Activated T-cell treated with anti-CD3 and anti-CD28 coated beads, Interleukin-2, amount 50 U/mL, for 72 hours (primary cell): Measurements from ENCODE around the gene ITPRID1. TPM values are rescaled to one million over a fixed set of nuclear protein-coding genes. Genes with fewer than 3 reads are reported as not detected.
"Not testable (repeated sequence)": the region's sequence is repeated elsewhere in the genome, so short reads cannot be mapped to it uniquely, and the experiment has no call there.

ENCODE experiments used
- ATAC-seq, 2 donors: fragments of 150-1000 bp; cut with Tn5 transposase; replicated peaks in 1 of 2; 2 replicates each; pipeline ENCODE4 v1.10.0; 2021; ENCODE audit warnings: moderate library complexity in 2 of 2, mild to moderate bottlenecking in 1 of 2
- DNase-seq, 2 donors: peaks; one replicate each; pipeline ENCODE4 v3.0.0; 2021 to 2022; ENCODE audit warnings: mixed read lengths in 1 of 2
- H3K27ac Mint-ChIP-seq: one replicate; pipeline ENCODE4 v1.8.0; 2022; ENCODE audit warnings: mild to moderate bottlenecking, moderate library complexity, mixed read lengths
- H3K27me3 Mint-ChIP-seq: one replicate; pipeline ENCODE4 v1.8.0; 2022; ENCODE audit warnings: low read depth, mixed read lengths
- H3K36me3 Mint-ChIP-seq, 2 donors: one replicate each; pipeline ENCODE4 v1.8.0; 2022; ENCODE audit warnings: mixed read lengths in 2 of 2, mild to moderate bottlenecking in 1 of 2; ENCODE audit not compliant: insufficient read depth in 2 of 2
- H3K4me1 Mint-ChIP-seq: one replicate; pipeline ENCODE4 v1.8.0; 2022; ENCODE audit warnings: low read depth, mixed read lengths
- H3K4me3 Mint-ChIP-seq, 2 donors: one replicate each; pipeline ENCODE4 v1.8.0; 2022; ENCODE audit warnings: mild to moderate bottlenecking in 2 of 2, mixed read lengths in 2 of 2, moderate library complexity in 2 of 2
- H3K9me3 Mint-ChIP-seq, 2 donors: one replicate each; pipeline ENCODE4 v1.8.0; 2022; ENCODE audit warnings: mixed read lengths in 2 of 2
- total RNA-seq, 2 donors: library from RNA; stranded (reverse); gene quantifications; one replicate each; pipeline ENCODE4 v1.2.3, GENCODE V29; 2022

ITPRID1 gene
- total RNA-seq, result not detected

DNA sequence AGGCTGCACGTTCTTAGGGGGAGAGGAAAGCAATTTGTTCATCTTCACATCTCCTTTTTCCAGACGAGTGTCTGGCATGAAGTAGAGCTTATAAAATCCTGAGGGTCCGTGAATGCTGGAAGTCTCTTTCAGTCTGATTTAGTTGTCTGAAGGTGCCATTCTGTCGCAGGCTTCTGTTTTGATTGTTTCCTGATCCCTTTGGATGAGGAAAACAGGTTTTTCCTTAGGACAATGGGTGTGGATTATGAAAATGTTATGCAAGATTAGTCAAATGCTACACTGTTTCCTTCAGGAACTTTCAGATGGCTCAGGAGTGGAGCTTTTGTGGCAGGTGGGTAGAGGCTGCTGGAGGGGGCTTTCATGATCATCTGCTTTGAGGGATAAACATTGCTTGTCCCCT lies at the start of gene ITPRID1:
Gene ITPRID1, plus strand, starts transcription at position 301 of the 400 bp plus-strand sequence. CDS start 38,935 bp downstream, outside the sequence.
- H3K9me3 Mint-ChIP-seq, result peaks cover 8 to 12% of the 10 kb centered on the region in 2 donors
- ATAC-seq (no peak), DNase-seq (no peak)
- H3K4me1 Mint-ChIP-seq, result no peaks in the 10 kb centered on the region
- no peak within 1 kb of the TSS for H3K4me3 Mint-ChIP-seq
- no peaks in the 10 kb centered on the region for H3K27me3 Mint-ChIP-seq
- H3K36me3 Mint-ChIP-seq, result no peaks in the 10 kb centered on the region
- H3K27ac Mint-ChIP-seq, result no peak within 1 kb of the TSS

DNA sequence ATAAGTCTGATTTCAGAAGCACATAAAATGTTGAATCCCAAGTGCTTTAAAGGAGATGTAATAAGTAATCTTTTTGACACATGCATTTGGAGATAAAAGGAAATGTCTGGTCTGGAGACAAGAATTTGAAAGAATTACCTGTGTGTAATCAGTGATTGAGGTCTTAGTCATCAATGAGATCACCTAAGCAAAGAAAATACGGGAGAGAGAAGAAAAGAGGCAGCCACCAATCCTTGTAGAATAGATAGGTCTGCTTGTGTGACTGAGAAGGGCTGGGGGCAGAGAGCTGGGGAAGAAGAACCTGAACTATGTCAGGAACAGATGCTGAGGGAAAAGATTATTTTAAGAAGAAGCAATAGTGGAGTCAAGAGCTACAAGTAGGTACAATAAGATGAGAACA lies 49.3 kb upstream of the ITPRID1 start:
- H3K27ac Mint-ChIP-seq, result no peak overlapping the region
- DNase-seq, result no peak
- H3K36me3 Mint-ChIP-seq, result no peaks in the 10 kb centered on the region
- ATAC-seq, result no peak
- H3K4me1 Mint-ChIP-seq, result no peaks in the 10 kb centered on the region
- no peaks in the 10 kb centered on the region for H3K27me3 Mint-ChIP-seq
- H3K9me3 Mint-ChIP-seq, result peaks cover 4 to 6% of the 10 kb centered on the region in 2 donors
- H3K4me3 Mint-ChIP-seq, result no peak overlapping the region

DNA sequence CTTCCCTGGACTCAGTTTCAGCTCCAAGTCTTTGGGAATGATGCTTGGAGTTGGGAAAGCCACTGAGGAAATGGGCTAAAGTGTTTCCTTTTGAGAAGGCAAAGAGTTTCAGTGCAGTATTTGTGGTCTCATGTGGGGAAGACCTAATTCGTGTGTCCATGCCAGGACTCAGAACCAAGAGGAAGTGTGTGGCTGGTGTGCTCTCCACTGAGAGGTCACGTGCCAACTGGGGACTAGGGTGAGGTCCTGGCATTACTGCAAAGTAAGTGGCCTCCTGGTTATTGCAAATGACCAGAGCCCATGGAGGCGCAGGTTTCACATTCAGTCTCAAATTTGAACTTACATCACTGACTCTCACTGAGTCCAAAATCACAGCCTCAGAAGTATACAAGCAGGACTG lies 48.6 kb upstream of the ITPRID1 start:
- Mint-ChIP-seq H3K9me3 (peaks cover 4 to 6% of the 10 kb centered on the region in 2 donors), H3K4me3 (no peak overlapping the region), H3K36me3 (no peaks in the 10 kb centered on the region), H3K27me3 (no peaks in the 10 kb centered on the region), H3K4me1 (no peaks in the 10 kb centered on the region), H3K27ac (no peak overlapping the region)
- DNase-seq, result no peak
- no peak for ATAC-seq

DNA sequence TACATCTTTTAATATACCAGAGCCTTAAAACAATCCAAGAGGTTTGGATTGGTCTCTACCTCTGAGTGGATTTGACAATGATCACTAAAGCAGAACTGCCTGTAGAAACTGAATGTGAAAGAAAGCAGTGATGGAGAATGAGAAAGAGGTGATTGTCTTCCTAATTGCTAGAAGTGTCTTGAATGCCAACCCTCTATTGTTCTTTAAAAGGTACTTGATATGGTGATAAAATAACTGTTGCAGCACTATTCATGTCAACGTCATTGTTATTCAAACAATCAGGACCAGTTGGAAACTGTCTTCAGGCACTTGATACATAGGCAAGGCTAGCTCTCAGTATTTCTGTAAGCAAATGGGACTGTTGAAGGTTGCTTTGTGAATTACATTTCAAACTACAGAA lies 47.9 kb upstream of the ITPRID1 start:
- Mint-ChIP-seq H3K4me3 (no peak overlapping the region), H3K4me1 (no peaks in the 10 kb centered on the region), H3K27me3 (no peaks in the 10 kb centered on the region)

DNA sequence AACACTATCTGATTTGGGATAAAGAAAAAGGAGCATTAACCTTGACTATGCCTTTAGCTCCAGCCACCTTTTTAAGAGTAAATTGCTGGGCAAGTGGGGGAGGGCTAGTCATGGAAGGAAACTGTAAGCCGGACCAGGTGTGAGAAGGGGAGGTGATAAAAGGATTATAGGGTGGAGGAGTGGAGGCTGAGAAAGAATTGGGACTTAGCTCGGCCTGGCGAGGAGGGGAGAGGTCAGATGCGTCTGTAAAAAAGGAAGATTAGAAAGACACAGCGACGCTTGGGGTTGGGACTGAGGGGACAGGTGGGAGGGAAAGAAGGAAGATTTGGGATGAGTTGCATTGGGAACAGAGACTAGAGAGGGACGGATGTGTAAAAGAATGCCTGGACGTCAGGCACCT lies 43.0 kb upstream of the ITPRID1 start:
- not testable (repeated sequence) for H3K27me3 Mint-ChIP-seq, H3K27ac Mint-ChIP-seq, H3K4me1 Mint-ChIP-seq, H3K36me3 Mint-ChIP-seq, DNase-seq, H3K4me3 Mint-ChIP-seq, ATAC-seq, H3K9me3 Mint-ChIP-seq

More for the DNA sequence above, 47.9 kb upstream of the ITPRID1 start:
- DNase-seq (no peak), ATAC-seq (no peak)
- H3K9me3 Mint-ChIP-seq, result peaks cover 5 to 6% of the 10 kb centered on the region in 2 donors
- no peak overlapping the region for H3K27ac Mint-ChIP-seq
- peaks cover 0 to 2% of the 10 kb centered on the region in 2 donors for H3K36me3 Mint-ChIP-seq

DNA sequence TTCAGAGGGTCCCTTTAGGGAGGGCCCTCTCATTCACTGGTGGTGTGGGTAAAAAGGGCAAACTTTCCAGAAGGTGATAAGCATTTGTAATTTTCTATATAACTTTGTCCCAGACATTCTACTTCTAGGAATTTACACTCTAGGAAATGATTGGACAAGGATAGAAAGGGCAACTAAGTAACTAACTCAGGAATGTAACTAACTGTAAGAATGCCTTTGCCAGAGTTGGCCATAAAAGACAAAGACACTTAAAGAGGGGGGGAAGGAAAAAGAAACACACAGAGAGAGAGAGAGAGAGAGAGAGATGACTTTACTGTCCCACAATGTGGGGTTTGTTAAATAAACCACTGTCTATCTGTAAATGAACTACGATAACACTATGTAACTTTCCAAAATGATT lies 38.5 kb upstream of the ITPRID1 start:
- Mint-ChIP-seq H3K4me3 (no peak overlapping the region), H3K27ac (no peak overlapping the region), H3K4me1 (no peaks in the 10 kb centered on the region), H3K9me3 (peaks cover 4 to 5% of the 10 kb centered on the region in 2 donors), H3K36me3 (peaks cover 0 to 2% of the 10 kb centered on the region in 2 donors), H3K27me3 (no peaks in the 10 kb centered on the region)
- DNase-seq (no peak), ATAC-seq (no peak)

DNA sequence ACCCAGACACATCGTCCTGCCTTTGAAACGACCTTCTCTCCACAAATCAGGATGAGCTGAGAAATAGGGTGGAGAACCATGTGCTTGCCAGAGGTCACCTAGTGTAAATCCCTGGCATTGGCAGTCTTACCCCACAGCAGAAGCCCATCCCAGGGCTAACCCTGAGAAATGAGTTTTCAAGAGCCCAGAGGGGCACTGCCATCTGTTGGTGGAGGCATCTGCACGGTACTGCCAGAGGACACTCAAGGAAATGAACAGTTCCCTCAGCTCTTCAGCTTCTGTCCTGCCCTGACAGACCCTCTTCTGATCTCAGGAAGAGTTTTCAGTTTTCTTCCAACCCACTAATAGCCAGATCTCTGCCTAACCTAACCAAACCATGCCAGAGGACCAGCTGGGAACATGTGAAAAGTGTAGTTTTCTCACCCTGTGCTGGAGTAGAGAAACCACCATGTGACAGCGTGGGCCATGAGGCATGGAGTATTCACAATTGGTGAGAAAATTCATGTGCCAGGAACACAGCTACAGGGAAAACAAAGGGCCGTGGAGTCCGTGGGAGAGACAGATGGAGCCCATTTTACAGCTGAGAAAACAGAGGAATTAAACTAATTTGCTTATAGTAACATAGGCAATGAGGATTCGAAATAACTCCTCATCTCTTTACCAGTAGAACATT lies 37.7 kb upstream of the ITPRID1 start:
- ATAC-seq (no peak), DNase-seq (no peak)
- Mint-ChIP-seq H3K9me3 (peaks cover 5% of the 10 kb centered on the region in 2 donors), H3K4me3 (no peak overlapping the region), H3K27me3 (no peaks in the 10 kb centered on the region), H3K4me1 (no peaks in the 10 kb centered on the region), H3K36me3 (no peaks in the 10 kb centered on the region), H3K27ac (no peak overlapping the region)

DNA sequence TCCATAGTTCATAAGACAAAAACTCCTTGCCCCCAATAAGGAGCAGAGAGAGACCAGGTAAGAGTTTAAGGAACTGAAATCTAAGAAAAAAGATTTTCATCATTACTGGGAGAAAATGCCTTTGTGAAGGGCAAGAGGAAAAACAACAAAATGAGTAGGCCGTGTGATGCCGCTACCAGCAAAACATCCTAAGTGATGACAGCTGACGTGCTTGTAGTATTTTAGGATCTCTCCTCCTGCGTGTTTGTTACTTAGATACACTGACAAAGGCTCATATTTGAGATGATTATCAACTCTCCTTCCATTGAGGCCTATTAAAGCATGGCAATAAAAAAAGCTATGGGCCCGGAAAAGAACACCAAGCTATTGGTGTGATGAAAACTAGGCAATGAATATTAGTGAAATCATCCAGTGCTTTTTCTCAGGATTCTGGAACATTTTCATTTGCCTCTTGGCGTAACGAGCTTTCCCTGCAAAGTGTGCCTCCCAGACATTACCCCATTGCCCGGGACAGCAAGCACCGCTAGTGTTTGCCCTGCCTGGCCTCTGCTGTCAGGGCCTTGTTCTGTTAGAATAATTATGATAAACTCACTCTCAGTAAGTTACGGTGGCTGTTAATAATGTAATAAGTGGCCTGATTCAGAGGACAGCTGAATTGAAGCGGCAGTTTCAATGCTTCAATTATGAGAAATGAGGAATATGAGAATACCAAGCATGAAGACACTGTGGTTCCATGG lies 36.8 kb upstream of the ITPRID1 start:
- Mint-ChIP-seq H3K27me3 (no peaks in the 10 kb centered on the region), H3K9me3 (peaks cover 4 to 5% of the 10 kb centered on the region in 2 donors)

DNA sequence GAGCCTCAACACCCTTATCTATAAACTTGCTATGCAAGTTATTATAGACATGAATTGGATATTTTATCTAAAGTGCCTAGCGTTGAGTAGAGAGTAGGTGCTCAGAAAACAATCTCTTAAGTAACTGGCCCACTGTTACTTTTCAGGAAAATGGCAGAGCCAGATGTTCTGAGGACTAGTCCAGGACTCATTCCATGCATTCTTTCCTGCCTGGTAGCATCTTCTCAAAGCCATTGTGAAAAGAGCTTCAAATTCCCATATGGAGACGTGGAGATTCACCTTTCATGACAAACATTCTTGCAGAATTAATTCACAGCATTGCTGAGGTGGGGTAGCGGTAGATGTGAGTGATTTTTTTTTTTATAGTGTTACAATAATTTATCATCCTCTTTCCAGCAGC lies 35.9 kb upstream of the ITPRID1 start:
- no peak overlapping the region for H3K27ac Mint-ChIP-seq
- H3K9me3 Mint-ChIP-seq, result peaks cover 4 to 5% of the 10 kb centered on the region in 2 donors
- H3K27me3 Mint-ChIP-seq, result no peaks in the 10 kb centered on the region
- no peak for DNase-seq
- H3K36me3 Mint-ChIP-seq, result no peaks in the 10 kb centered on the region
- no peak overlapping the region for H3K4me3 Mint-ChIP-seq
- H3K4me1 Mint-ChIP-seq, result no peaks in the 10 kb centered on the region
- no peak for ATAC-seq

More for the DNA sequence above, 36.8 kb upstream of the ITPRID1 start:
- DNase-seq (no peak), ATAC-seq (no peak)
- Mint-ChIP-seq H3K27ac (no peak overlapping the region), H3K4me1 (no peaks in the 10 kb centered on the region), H3K36me3 (no peaks in the 10 kb centered on the region), H3K4me3 (no peak overlapping the region)

DNA sequence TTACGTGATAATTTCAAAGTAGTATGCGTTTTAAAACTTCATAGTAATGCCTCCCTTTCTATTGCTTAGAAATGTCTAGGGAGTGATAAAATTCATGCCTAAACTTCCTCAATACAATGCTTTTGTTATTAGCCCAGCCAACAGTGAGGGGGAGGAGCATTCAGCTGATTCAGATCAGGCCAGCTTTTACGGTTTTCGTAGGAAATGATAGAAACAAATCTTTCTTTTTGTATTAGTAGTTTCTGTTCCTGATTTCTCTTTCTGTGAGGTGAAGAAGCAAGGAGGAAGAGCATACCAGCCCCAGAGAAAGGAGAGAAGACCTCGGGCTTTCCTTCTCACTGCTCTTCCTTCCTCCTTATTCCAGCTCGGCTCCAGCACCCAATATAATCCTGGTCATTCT lies 35.2 kb upstream of the ITPRID1 start:
- H3K36me3 Mint-ChIP-seq, result no peaks in the 10 kb centered on the region
- H3K27ac Mint-ChIP-seq, result no peak overlapping the region
- no peak for ATAC-seq
- H3K4me3 Mint-ChIP-seq, result no peak overlapping the region
- H3K27me3 Mint-ChIP-seq, result no peaks in the 10 kb centered on the region
- DNase-seq, result no peak
- H3K9me3 Mint-ChIP-seq, result peaks cover 4 to 5% of the 10 kb centered on the region in 2 donors
- H3K4me1 Mint-ChIP-seq, result no peaks in the 10 kb centered on the region

DNA sequence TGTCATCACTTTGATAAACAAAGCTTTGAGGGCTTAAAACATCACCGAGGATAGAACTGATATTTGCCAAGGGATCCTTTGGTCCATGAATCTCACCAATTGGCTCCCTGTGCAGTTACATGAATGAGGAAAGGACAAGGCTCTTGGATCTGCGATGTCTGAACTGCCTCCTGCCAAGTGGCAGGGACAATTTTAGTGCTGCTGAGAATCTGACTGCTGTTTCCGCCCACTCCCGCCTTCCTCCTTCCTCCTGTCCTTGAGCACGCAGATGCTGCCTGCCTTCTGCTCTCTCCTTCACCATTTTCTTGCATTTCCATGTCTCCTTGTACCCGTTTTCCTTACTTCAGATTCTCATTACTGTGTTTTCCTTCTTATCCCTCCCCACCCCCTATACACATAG lies 26.8 kb upstream of the ITPRID1 start:
- Mint-ChIP-seq H3K4me1 (no peaks in the 10 kb centered on the region), H3K27ac (no peak overlapping the region), H3K36me3 (no peaks in the 10 kb centered on the region), H3K4me3 (no peak overlapping the region), H3K9me3 (peaks cover 0 to 1% of the 10 kb centered on the region in 2 donors), H3K27me3 (no peaks in the 10 kb centered on the region)
- DNase-seq (no peak), ATAC-seq (no peak)

DNA sequence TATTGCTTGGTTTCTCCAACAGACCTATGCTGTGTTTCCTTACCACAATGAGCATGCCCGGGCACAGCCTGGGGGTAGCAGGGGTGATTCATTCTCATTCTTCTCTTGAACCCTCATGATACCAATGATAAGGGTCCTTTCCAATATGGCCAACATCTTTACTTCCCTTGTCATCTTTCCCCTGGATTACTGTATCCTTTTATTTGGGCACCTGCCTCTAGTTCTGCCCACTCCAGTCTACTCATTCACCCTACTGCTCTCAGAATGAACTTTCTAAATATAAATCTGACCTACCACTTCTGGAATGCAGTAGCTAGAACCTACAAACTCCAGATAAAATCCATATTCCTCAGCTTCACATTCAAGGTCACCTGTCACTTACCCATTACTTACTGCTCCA lies 26.4 kb upstream of the ITPRID1 start:
- Mint-ChIP-seq H3K36me3 (no peaks in the 10 kb centered on the region), H3K27me3 (no peaks in the 10 kb centered on the region), H3K27ac (no peak overlapping the region), H3K9me3 (peaks cover 0 to 1% of the 10 kb centered on the region in 2 donors), H3K4me3 (no peak overlapping the region), H3K4me1 (no peaks in the 10 kb centered on the region)
- DNase-seq (no peak), ATAC-seq (no peak)

DNA sequence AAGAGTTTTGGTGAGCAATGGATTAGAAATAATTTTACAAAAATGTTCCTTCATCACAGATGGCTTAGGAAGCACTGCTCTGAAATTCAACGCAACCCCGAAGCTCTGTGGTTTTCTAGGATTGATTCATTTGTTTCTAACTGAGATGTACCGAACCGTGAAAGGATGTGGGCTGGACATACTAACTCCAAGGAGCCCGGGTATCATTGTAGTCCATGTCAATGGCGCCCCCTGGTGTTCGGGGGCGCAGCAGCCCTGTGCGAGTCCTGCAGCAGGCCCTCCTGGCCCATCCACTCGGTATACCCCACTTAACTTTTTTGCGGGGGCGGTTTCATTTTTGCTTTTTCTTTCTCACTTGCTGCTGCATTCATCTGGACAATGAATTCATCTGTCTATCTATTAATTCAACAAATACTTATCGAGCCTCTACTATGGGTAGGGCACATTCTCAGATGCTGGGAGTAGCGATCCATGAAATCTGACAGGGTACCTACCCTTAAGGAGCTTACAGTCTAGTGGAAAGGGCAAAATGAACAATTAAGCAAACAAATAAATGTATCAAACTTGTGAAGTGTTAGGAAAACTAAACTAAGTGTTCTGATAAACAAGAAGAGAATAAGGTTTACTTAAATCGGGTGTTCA lies 25.2 kb upstream of the ITPRID1 start:
- H3K27me3 Mint-ChIP-seq, result no peaks in the 10 kb centered on the region
- ATAC-seq, result peak; percentile 53 to 70
- H3K36me3 Mint-ChIP-seq, result no peaks in the 10 kb centered on the region
- H3K27ac Mint-ChIP-seq, result no peak overlapping the region
- H3K4me3 Mint-ChIP-seq, result no peak overlapping the region
- peaks cover 0 to 1% of the 10 kb centered on the region in 2 donors for H3K9me3 Mint-ChIP-seq
- DNase-seq, result peak; percentile 45 to 62
- H3K4me1 Mint-ChIP-seq, result no peaks in the 10 kb centered on the region
